NCI-H1048 (cell line): Measurements from ENCODE around the gene LRP5.
"Not testable (repeated sequence)": the region's sequence is repeated elsewhere in the genome, so short reads cannot be mapped to it uniquely, and the experiment has no call there.

Source experiments
- DNase-seq: peaks from one replicate; lab custom pipeline; 2025; lab: John Stamatoyannopoulos, UW

Gene LRP5

GRCh38 chr11:68329536-68329935, 17.1 kb downstream of the LRP5 start:
- no peak for DNase-seq

DNA sequence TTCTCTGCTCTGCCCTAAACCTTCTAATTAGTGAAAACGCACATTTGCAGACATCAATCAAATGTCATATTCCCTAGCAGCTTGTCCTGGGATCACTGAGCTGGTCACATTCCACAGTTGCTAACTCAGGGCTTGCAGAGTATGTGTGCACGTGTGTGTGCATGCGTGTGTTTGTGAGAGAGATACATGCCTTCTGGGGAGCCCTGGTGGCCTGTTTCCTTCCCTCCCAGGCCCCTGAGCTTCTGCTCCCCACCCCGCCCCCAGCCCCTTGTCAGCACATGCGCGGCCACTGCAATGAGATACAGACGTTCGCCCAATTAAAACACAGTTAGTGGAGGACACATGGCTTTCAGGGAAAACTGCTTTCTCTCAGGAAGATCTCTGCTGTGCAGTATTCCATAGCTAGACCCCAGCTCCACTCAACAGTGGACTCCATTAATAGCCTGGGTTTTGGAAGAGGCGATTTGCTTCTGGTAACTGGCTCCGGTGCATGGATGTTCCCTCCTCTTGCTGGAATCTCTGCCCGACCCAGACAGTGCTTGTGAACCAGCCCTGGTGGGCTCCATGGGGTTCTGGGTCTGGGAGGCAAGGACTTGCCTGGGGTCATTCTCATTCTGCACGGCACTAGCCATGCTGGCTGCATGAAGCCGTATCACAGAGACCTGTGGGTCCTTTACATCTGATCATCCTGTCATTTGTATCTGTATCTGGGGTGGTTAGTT, 17.7 kb downstream of the LRP5 start:
- no peak for DNase-seq

DNA sequence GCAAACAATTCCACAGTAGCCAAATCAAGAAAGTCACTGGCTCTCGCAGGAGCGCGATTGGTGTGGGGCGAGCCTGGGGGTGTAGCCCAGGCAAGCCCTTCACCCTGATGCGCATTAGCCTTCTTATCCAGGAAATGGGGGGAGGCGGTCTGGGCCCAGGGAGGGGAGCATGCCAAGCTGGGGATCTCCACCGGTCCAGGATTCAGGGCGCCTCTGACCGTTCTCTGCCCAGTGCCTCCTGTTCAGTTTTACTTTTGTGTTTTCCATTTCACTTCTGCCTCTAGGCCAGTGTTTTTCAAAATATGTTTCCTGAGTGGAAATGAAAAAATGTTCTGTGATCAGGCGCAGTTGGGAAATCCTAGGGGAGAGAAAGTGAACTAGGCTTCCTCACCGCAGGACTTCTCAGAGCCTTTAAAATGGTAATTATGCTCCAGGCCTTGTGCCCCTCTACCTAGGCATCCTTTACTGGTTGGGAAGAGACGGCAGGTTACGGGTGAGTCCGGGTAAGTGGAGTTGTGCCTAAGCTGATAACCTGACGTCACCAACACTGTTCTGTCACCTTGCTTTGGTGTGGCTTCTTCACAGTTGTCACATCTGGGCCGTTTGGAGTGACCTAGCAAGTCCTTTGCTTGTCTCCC, 18.4 kb downstream of the LRP5 start:
- DNase-seq, result no peak

DNA sequence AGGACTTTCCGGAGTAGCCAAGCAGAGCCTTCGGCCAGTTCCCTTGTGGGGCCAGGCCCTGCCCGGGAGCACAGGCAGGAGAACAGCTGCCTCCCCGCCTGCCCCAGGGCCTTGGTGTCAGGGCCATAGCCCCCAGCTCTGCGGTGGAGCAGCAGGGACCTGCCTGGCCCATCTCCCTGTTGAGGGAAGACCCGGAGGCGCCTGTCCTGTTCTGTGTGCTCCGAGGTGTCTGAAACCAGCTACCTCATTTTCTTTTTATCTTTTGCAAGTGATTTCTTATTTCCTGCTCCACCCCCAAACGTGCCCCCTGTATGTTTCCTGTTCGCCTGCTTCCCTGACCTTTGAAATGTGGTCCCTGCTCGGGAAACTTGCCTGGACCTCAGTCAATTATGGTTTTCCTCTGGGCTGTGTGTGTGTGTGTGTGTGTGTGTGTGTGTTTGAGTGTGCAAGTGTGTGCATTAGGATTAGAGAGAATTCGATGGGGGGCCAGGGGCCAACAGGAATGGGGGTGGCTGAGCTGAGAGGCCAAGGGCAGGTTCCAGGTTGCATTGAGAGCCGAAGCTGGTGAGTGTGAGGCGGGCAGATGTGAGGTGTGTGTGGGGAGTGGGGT, 19.1 kb downstream of the LRP5 start:
- DNase-seq, result no peak

DNA sequence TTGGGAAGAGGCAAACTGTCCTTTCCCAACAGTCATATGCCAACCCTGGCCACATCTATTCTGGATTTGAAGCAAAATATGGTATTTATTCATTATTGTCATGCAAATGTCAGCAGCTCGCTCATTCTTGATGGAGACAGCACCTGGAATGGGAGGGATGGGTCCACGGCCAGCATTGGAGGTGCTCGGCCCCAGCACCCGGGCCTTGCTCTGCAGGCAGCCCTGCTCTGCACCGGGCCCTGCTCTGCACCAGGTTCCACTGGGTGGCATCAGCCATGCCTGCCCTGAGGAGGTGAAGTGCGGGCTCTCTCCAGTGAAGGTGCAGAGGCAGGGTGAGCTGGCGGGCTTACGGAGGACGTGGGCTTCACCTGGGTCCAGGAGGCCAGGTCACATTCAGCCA, 19.8 kb downstream of the LRP5 start:
- no peak for DNase-seq

DNA sequence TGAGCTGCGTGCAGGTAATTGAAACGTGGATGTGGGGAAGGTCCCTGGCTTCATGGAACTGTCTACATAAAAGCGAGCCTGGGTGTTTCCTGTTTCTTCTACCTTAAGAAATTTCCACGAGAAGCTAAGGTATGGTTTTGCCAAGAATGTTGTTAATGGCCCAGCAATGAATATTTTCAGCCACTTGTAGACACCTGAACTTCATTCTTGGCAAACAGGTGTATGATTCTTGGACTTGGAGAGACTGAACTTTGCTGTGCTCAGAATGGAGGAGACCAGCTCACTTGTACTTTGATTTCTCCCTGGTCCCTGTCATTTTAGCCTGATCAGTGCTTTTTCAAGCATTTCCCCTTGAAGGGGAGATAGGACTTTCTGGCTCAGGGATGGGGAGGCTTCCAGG, 20.8 kb downstream of the LRP5 start:
- DNase-seq, result no peak

- no peak for DNase-seq
Measured at GRCh38 chr11:68334923-68335322, 22.5 kb downstream of the LRP5 start.

GRCh38 chr11:68335683-68336082, 23.3 kb downstream of the LRP5 start:
- no peak for DNase-seq

DNA sequence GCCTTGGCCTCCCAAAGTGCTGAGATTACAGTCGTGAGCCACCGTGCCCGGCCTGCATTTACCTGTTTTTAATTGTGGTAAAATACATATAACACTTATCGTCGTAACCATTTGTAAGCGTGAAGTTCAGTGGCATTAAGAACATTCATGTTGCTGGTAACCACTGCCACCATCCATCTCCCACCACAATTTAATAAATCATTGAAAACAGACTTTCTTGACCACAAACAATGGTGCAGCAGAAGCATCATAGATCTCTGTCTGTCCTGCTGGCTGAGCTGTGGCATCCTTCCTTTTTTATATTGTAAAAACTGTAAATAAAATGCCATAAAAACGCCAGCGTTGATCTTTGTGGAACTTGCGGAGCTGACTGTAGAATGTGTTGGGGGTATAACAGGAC, 24.3 kb downstream of the LRP5 start:
- DNase-seq, result no peak

DNA sequence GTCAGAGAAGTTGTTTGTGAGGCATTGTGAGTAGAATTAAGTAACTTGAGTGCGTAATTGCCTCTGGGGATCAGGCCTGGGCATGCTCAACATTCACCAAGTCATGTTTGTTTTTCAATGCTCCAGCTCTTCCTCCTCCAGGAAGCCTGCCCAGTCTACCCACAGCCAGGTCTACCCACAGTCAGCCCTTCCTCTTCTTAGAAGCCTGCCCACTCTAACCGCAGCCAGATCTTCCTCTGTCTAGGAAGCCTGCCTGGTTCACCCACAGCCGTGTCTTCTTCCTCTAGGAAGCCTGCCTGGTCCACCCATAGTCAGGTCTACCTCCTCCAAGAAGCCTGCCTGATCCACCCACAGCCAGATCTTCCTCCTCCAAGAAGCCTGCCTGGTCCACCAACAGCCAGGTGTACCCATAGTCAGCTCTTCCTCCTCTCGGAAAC, 25.0 kb downstream of the LRP5 start:
- DNase-seq, result no peak

GRCh38 chr11:68338051-68338780, 25.8 kb downstream of the LRP5 start:
- DNase-seq, result no peak

DNA sequence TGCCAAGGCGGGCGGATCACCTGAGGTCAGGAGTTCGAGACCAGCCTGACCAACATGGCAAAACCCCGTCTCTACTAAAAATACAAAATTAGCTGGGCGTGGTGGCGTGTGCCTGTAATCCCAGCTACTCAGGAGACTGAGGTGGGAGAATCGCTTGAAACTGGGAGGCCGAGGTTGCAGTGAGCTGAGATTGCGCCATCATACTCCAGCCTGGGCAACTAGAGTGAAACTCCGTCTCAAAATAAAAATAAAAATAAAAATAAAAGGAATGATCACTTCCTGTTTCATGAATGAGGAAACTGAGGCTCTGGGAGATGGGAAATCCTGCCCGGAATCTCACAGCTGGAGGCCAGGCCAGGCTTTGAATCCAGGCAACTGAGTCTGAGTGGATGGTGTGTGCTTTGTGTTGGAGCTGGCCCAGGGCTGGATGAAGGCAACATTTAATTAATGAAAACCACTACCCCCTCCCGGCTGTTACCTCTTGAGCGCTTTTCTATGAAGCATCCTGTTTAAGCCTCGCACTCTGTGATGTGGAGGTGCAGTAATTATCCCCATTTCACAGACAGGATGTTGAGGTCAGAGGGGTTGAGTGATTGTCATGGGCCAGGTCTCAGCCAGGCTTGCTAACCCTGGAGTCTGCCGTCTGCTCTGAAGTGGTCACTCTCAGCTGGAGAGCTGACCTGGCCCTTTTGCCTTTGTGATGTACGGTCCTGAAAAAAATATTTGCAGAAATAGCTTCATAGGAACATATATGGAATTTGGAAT, 27.8 kb downstream of the LRP5 start:
- DNase-seq, result no peak

GRCh38 chr11:68340784-68341556, 28.6 kb downstream of the LRP5 start:
- DNase-seq, result no peak

DNA sequence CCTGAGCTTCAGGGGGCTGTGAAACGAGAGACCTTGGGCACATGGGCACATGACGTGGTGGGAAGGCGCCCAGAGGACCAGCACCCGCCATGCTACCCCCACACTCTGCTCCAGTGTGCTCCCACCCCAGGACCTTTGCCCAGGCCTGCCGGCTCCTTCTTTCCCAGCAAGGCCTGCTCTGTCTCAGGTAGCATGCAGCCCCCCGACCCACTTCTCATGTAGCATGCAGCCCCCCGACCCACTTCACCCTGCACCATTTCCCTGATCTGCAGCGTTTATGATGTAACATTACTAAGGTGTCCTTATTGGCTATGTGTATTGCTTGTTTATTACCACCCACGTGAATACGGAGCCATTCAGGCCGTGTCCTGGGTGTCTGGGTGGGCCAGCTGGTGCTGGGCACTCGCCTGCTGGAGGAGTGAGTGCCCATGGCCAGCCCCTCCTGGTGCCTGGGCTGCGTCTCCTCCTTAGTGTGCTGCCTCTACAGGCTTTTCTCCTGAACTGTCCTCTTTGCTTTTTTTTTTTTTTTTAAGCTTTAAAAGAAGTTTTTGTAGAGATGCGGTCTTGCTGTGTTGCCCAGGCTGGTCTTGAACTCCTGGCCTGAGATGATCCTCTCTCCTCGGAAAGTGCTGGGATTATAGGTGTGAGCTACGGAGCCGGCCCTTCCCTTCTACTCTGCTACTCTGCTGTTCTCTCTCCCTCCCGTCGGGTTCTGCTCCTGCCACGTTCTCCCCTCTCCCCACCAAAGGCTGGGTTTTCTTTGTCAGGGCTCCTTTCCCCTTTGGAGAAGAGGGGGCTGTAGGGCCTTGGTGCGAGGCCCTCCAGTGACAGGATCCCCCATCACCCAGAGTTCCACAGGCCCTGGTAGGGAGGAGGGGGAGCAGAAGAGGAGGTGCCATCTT, 29.4 kb downstream of the LRP5 start:
- no peak for DNase-seq

- no peak for DNase-seq
Measured at GRCh38 chr11:68342459-68343158, 30.2 kb downstream of the LRP5 start.

- DNase-seq, result no peak
Measured at GRCh38 chr11:68343761-68344256, 31.4 kb downstream of the LRP5 start.

GRCh38 chr11:68344821-68345220, 32.4 kb downstream of the LRP5 start:
- DNase-seq, result not testable (repeated sequence)

GRCh38 chr11:68345776-68346461, 33.5 kb downstream of the LRP5 start:
- DNase-seq, result no peak

GRCh38 chr11:68346462-68346790, 34.0 kb downstream of the LRP5 start:
- DNase-seq, result no peak
